GM23248 (cell line): ENCODE results near the gene MAML2. TPM values are rescaled to one million over a fixed set of nuclear protein-coding genes. Genes with fewer than 3 reads are reported as not detected.

Experiments
- DNase-seq: peaks from one replicate; pipeline ENCODE4 v3.0.0-alpha.2; 2015
- H2AFZ ChIP-seq: fragments of 200-600 bp; sonication (generic); 2 replicates; pipeline ENCODE4 v1.6.1; 2016; ENCODE audit warnings: antibody characterized with exemption
- H3F3A ChIP-seq: fragments of 200-600 bp; sonication (generic); 2 replicates; pipeline ENCODE4 v1.6.1; 2016; ENCODE audit warnings: mild to moderate bottlenecking, antibody characterized with exemption, mixed run types; ENCODE audit not compliant: insufficient read depth
- H3K27ac ChIP-seq: fragments of 200-600 bp; sonication (generic); 2 replicates; pipeline ENCODE4 v1.5.1; 2016; ENCODE audit warnings: mild to moderate bottlenecking
- H3K27me3 ChIP-seq: fragments of 200-600 bp; sonication (generic); replicated peaks from 2 replicates; pipeline ENCODE4 v1.6.1; 2016; ENCODE audit warnings: mild to moderate bottlenecking; ENCODE audit not compliant: insufficient read depth
- H3K36me3 ChIP-seq: fragments of 200-600 bp; sonication (generic); 2 replicates; pipeline ENCODE4 v1.6.1; 2016; ENCODE audit warnings: low read depth, mild to moderate bottlenecking
- H3K4me1 ChIP-seq: fragments of 200-600 bp; sonication (generic); 2 replicates; pipeline ENCODE4 v1.6.1; 2016; ENCODE audit warnings: mild to moderate bottlenecking; ENCODE audit not compliant: insufficient read depth
- H3K4me2 ChIP-seq: fragments of 200-600 bp; sonication (generic); one replicate; pipeline ENCODE4 v1.6.1; 2016; ENCODE audit warnings: mild to moderate bottlenecking; ENCODE audit not compliant: unreplicated experiment
- H3K4me3 ChIP-seq: fragments of 200-600 bp; sonication (generic); 2 replicates; pipeline ENCODE4 v1.5.1; 2016; ENCODE audit warnings: mild to moderate bottlenecking
- H3K79me2 ChIP-seq: fragments of 200-600 bp; sonication (generic); 2 replicates; pipeline ENCODE4 v1.6.1; 2016; ENCODE audit warnings: mild to moderate bottlenecking; ENCODE audit not compliant: insufficient read depth
- H3K9ac ChIP-seq: fragments of 200-600 bp; sonication (generic); 2 replicates; pipeline ENCODE4 v1.6.1; 2016; ENCODE audit warnings: mild to moderate bottlenecking
- H3K9me2 ChIP-seq: fragments of 200-600 bp; sonication (generic); 2 replicates; pipeline ENCODE4 v1.6.1; 2016; ENCODE audit warnings: mixed run types, mild to moderate bottlenecking, moderate library complexity; ENCODE audit not compliant: insufficient read depth
- H3K9me3 ChIP-seq: fragments of 200-600 bp; sonication (generic); one replicate; pipeline ENCODE4 v1.6.1; 2017; ENCODE audit warnings: low read depth
- H4K20me1 ChIP-seq: fragments of 200-600 bp; sonication (generic); 2 replicates; pipeline ENCODE4 v1.6.0; 2016; ENCODE audit not compliant: insufficient read depth
- EZH2 ChIP-seq: fragments of 200-600 bp; sonication (generic); IDR thresholded peaks from 2 replicates; pipeline ENCODE4 v1.6.1; 2018; ENCODE audit warnings: antibody characterized with exemption, mild to moderate bottlenecking; ENCODE audit not compliant: insufficient read depth, poor library complexity, severe bottlenecking
- EZH2phosphoT487 ChIP-seq: fragments of 200-600 bp; sonication (generic); IDR thresholded peaks from 2 replicates; pipeline ENCODE4 v1.6.1; 2018; ENCODE audit warnings: antibody characterized with exemption, moderate library complexity, mild to moderate bottlenecking, low read depth; ENCODE audit not compliant: insufficient read depth
- WGBS, 2 experiments: methylation state at CpG; one replicate each; pipeline ENCODE4 v1.1.6; 2015 to 2017; ENCODE audit warnings: low lambda C conversion rate in 2 of 2, low coverage in 1 of 2; ENCODE audit errors: missing lambda C conversion rate in 2 of 2; 5-methylcytosine and 5-hydroxymethylcytosine counted together
- in situ Hi-C: fragments of 300-500 bp; cut with MboI; formaldehyde crosslinking; loops from 2 replicates; pipeline ENCODE4 v1.15.0; 2020
- polyA plus RNA-seq: library from polyadenylated mRNA; unstranded; fragments of >200 nt; fragmentation: Nextera tagmentation; extraction: Ambion mirVana; gene quantifications from 2 replicates; pipeline ENCODE4 v1.2.1, GENCODE V29; 2016
- total RNA-seq: library from RNA; depleted of rRNA; stranded (reverse); fragments of >200 nt; shearing (Covaris generic); gene quantifications from 2 replicates; pipeline ENCODE4 v1.2.3, GENCODE V29; 2014

Gene MAML2
- total and polyA plus RNA-seq, 2 experiments from 2014 or later, result 7.4 to 23.7 TPM

DNA sequence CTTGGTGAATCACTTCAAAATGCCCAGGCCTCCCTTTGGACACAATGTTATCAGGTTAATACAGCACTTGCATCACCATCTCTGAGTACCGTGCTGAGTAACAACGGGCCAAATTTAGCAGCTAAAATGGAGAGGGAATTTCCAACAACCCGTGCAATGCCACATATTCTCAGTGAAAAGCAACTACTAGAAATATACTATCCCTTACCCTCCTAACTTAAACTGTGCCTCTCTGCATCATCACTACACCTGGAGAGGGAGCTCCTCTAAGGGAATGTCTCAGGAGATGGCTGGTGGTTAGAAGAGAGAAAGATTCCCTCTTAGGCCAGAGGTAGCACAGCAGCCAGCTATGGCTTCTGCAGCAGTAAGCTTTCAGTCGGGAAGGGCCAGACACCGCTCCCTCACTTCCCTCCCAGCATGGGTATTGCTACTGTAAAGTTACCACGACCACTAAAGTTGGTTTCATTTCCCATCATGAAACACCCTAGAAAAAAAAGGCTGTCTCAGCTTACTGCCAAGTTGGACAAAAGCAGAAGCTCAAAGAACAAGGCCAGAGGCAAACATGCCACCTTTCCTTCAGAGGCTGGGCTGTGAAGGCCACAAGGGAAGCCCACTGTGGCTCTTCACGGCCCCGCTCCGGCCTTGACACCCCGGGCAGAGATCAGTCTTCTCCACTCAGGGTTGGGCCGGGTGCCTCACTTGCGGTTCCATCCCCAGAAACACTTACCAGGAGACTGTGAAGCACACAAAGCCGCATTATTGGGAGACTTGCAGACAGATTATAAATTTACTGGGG is 3.9 kb downstream of the MAML2 start:
- H3K9ac ChIP-seq, result peak overlapping the region; percentile 95
- WGBS, 2 experiments, result 1 to 3% methylated on average over 13 of the region's 13 CpGs
- peak overlapping the region; percentile 27 for H2AFZ ChIP-seq
- peaks cover 51% of the 10 kb centered on the region for H3K4me1 ChIP-seq
- peak overlapping the region; percentile 100 for H3K4me3 ChIP-seq
- TF ChIP-seq EZH2phosphoT487 (no peak), EZH2 (no peak)
- peak; percentile 91 for DNase-seq
- no peaks in the 10 kb centered on the region for H3K9me3 ChIP-seq
- H3F3A ChIP-seq, result peaks cover 62% of the 10 kb centered on the region
- no peaks in the 10 kb centered on the region; the same call in 1 of the 2 replicates for H4K20me1 ChIP-seq
- peak overlapping the region; percentile 97 for H3K4me2 ChIP-seq
- no peaks in the 10 kb centered on the region for H3K9me2 ChIP-seq
- no peaks in the 10 kb centered on the region for H3K27me3 ChIP-seq
- H3K36me3 ChIP-seq, result peaks cover 9% of the 10 kb centered on the region; the same call in 1 of the 2 replicates
- peak overlapping the region; percentile 80 for H3K27ac ChIP-seq
- in situ Hi-C loops, result no loop called here
- peaks cover 89% of the 10 kb centered on the region for H3K79me2 ChIP-seq

DNA sequence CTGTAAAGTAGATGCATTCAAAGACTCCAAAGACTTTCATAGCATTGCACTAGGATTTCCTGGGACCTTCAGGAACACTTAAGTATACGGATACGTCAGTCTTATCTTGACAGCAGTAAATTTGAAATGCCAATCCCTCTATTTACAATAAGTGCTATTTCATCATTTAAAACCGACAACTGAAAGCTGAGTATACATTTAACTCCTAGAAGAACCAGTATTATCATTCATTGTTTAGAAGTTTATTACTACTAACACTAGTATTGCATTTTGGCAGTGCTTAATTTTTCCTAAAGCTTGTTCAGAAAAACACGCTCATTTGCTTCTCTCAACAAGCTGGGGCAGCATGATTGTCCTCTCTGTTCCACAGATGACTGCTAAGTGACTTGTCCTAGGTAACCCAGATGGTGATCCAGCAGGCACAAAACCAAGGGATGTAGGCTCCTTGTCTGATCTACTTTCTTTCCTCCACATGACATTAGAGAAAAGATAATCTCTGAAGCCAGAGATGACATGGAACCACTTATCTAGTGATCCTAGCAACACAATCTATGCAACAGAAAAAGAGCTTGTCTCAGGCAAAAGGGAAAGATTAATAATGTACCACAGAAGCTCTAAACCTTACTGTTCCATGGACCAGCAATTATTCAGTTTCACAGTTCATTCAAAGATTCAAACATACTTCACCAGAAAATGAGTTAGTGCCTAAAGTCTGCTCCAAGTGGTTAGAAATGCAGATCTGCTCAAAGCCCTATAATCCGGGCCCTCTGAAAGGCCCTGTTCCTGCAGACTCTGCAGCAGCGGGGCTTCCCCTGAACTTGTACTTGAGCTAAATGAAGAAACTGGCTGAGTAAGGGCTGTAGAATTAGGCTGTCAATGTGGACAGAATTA is 5.2 kb downstream of the MAML2 start:
- H3F3A ChIP-seq, result peaks cover 74% of the 10 kb centered on the region
- WGBS, 2 experiments, result 54 to 58% methylated on average over 6 of the region's 6 CpGs

DNA sequence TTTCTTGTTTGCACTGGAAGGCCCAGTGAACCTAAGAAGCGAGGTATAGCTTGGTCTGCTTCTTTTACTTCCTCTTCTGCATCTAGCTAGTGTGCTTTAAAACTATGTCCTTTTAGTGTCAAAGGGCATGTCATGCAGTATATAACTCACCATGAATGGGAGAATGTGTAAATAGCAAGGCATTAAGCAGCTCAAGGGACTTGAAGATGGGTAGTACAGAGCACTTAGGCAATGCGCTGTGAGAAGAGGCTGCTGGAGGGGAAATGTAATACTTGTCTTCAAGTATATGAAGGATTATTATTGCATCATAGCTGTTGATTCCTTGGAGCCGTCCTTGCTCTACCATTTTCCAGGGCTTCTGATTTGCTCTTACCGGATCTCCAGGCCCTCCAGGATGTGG is 7.6 kb downstream of the MAML2 start:
- in situ Hi-C loops, result no loop called here
- H3K4me2 ChIP-seq, result no peak overlapping the region
- no peak for DNase-seq

More for the DNA sequence above, 5.2 kb downstream of the MAML2 start:
- Histone ChIP-seq H2AFZ (no peak overlapping the region), H3K4me1 (peaks cover 60% of the 10 kb centered on the region), H4K20me1 (no peaks in the 10 kb centered on the region; the same call in 1 of the 2 replicates), H3K4me3 (peak overlapping the region; percentile 100), H3K79me2 (peaks cover 100% of the 10 kb centered on the region), H3K9me3 (no peaks in the 10 kb centered on the region), H3K9me2 (no peaks in the 10 kb centered on the region), H3K27ac (peak overlapping the region; percentile 80), H3K9ac (peak overlapping the region; percentile 95), H3K4me2 (peak overlapping the region; percentile 97), H3K36me3 (peaks cover 9% of the 10 kb centered on the region; the same call in 1 of the 2 replicates), H3K27me3 (no peaks in the 10 kb centered on the region)
- peak; percentile 73 for DNase-seq
- no peak for TF ChIP-seq EZH2
- no peak for TF ChIP-seq EZH2phosphoT487
- in situ Hi-C loops, result no loop called here

DNA sequence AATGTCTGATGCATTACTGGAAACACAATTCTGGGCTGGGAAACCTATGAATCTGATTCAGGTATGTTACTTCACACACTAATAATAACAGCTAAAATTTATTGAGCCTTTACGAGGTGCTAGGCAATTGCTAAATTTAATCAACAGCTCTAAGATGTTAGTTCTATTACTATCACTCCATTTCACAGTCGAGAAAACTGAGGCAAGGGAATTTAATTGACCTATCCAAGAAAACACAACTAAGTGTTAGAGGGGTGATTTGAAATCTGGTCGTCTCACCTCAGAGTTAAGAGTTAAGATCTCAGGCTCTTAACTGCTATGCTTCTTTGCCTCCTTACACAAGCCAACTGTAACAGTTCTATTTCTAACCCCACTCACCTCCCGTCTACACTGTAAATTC is 8.8 kb downstream of the MAML2 start:
- Histone ChIP-seq H3K9me3 (no peaks in the 10 kb centered on the region), H3K4me1 (peaks cover 76% of the 10 kb centered on the region), H3K27me3 (no peaks in the 10 kb centered on the region), H3K36me3 (peaks cover 9% of the 10 kb centered on the region; the same call in 1 of the 2 replicates), H2AFZ (no peak overlapping the region), H3F3A (peaks cover 58% of the 10 kb centered on the region), H3K9me2 (no peaks in the 10 kb centered on the region), H3K9ac (no peak overlapping the region), H4K20me1 (no peaks in the 10 kb centered on the region; the same call in 1 of the 2 replicates), H3K79me2 (peaks cover 100% of the 10 kb centered on the region), H3K4me3 (peak overlapping the region; percentile 49; the same call in 1 of the 2 replicates), H3K27ac (peak overlapping the region; percentile 77), H3K4me2 (peak overlapping the region; percentile 58)
- TF ChIP-seq EZH2 (no peak), EZH2phosphoT487 (no peak)
- in situ Hi-C loops, result no loop called here
- WGBS, 2 experiments, result 91 to 93% methylated on average over 4 of the region's 4 CpGs
- no peak for DNase-seq

More for the DNA sequence above, 7.6 kb downstream of the MAML2 start:
- Histone ChIP-seq H3K27me3 (no peaks in the 10 kb centered on the region), H3K27ac (no peak overlapping the region), H3K9me2 (no peaks in the 10 kb centered on the region), H3K4me3 (no peak overlapping the region), H3K9me3 (no peaks in the 10 kb centered on the region), H2AFZ (no peak overlapping the region), H3K36me3 (peaks cover 9% of the 10 kb centered on the region; the same call in 1 of the 2 replicates), H3K4me1 (peaks cover 68% of the 10 kb centered on the region), H3K9ac (no peak overlapping the region), H4K20me1 (no peaks in the 10 kb centered on the region; the same call in 1 of the 2 replicates), H3F3A (peaks cover 69% of the 10 kb centered on the region), H3K79me2 (peaks cover 100% of the 10 kb centered on the region)
- no peak for TF ChIP-seq EZH2phosphoT487
- TF ChIP-seq EZH2, result no peak
- 96 to 100% methylated on average over 4 of the region's 4 CpGs for WGBS, 2 experiments
